Middle frontal gyrus (tissue), 1 donor: Measurements from ENCODE around the gene RTKN.
"Not testable (repeated sequence)": the region's sequence is repeated elsewhere in the genome, so short reads cannot be mapped to it uniquely, and the experiment has no call there.

Source experiments
- DNase-seq: peaks from one replicate; pipeline ENCODE4 v3.0.0-alpha.2; 2015; ENCODE audit warnings: low spot score; ENCODE audit errors: extremely low spot score

The RTKN gene

GRCh38 chr2:74439373-74439772 is 2.4 kb downstream of the RTKN start:
- DNase-seq = no peak

GRCh38 chr2:74438248-74438647 is 3.5 kb downstream of the RTKN start:
- no peak for DNase-seq

- no peak for DNase-seq
Observed at GRCh38 chr2:74436848-74437695, 4.7 kb downstream of the RTKN start.

- no peak for DNase-seq
Observed at GRCh38 chr2:74436111-74436805, 5.5 kb downstream of the RTKN start.

- no peak for DNase-seq
Observed at GRCh38 chr2:74430502-74430901, 11.2 kb downstream of the RTKN start.

- no peak for DNase-seq
Observed at GRCh38 chr2:74429487-74430451, 12.0 kb downstream of the RTKN start.

- DNase-seq = no peak
Observed at GRCh38 chr2:74428675-74429074, 13.1 kb downstream of the RTKN start.

GRCh38 chr2:74427551-74427950 is 14.2 kb downstream of the RTKN start:
- no peak for DNase-seq

GRCh38 chr2:74426181-74426758 is 15.5 kb downstream of the RTKN start:
- no peak for DNase-seq

- no peak for DNase-seq
Observed at GRCh38 chr2:74425523-74425922, 16.2 kb downstream of the RTKN start.

- DNase-seq = no peak
Observed at GRCh38 chr2:74424995-74425406, 16.7 kb downstream of the RTKN start.

- DNase-seq = no peak
Observed at GRCh38 chr2:74424139-74424992, 17.4 kb downstream of the RTKN start.

- no peak for DNase-seq
Observed at GRCh38 chr2:74423231-74424095, 18.3 kb downstream of the RTKN start.

- DNase-seq = peak; percentile 79
Observed at GRCh38 chr2:74421221-74421870, 20.4 kb downstream of the RTKN start, which contains the start of the genes C2orf81 and WDR54. Gene C2orf81 (minus strand): TSS chr2:74421619. CDS start chr2:74421560, 59 bp downstream. Gene WDR54 (plus strand): TSS chr2:74421730. CDS start chr2:74422154, 424 bp downstream.

- DNase-seq = not testable (repeated sequence)
Observed at GRCh38 chr2:74420443-74421103, 21.2 kb downstream of the RTKN start.

GRCh38 chr2:74420006-74420405 is 21.7 kb downstream of the RTKN start:
- DNase-seq = no peak

GRCh38 chr2:74419345-74419744 is 22.4 kb downstream of the RTKN start:
- no peak for DNase-seq

- no peak for DNase-seq
Observed at GRCh38 chr2:74418312-74418711, 23.4 kb downstream of the RTKN start.
